GM21576 (cell line): ENCODE results near the gene PPP1R2C.

Source experiments
- ATAC-seq: cut with Tn5 transposase; IDR thresholded peaks from one replicate; pipeline ENCODE4 v1.9.1; 2021; ENCODE audit warnings: mild to moderate bottlenecking, moderate library complexity; ENCODE audit not compliant: unreplicated experiment

PPP1R2C gene

DNA sequence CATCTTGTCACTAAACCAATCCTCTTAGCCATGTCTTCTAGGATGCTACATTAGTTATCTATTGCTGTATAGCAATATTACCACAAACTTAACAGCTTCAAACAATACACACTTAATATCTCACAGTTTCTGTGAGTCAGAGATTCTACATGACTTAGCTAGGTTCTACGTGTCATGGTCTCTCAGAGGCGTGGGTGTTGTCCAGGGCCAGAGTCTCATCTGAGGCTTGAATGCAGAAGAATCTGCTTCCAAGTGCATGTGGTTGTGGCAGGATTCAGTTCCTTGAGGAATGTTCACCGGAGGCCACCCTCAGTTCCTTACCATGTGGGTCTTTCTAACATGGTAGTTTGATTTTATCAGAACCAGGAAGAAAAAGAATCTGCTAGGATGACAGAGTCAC is 26.4 kb downstream of the PPP1R2C start:
- ATAC-seq, result no peak

DNA sequence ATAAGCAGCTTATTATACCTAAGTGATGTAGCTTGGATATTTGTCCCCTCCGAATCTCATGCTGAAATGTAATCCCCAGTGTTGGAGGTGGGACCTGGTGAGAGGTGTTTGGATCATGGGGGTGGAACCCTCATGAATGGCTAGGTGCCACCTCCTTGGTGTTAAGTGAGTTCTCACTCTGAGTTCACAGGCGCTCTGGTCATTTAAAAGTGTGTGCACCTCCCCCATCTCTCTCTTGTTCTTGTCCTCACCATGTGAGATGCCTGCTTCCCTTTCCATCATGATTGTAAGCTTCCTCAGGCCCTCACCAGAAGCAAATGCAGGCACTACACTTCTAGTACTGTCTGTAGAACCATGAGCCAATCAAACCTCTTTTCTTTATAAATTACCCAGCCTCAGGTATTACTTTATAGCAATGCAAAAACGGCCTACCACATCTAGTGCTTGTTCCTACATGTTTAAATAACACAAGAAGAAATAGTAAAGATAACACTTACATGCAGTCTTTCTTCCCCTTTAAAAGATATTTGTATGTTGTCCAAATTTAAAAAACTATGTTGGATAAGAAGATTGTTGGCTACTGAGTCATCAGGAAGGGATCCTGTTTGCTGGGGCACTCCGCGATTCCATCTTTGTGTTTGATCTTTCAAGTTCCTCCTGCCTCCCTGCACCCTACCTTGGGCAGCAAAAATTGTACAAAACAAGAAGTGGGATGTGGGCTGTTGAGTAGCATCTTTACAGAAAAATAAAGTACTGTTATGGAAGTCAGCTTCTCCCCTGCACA is 29.7 kb downstream of the PPP1R2C start:
- no peak for ATAC-seq

GRCh38 chrX:42746606-42747005 is 31.4 kb downstream of the PPP1R2C start:
- no peak for ATAC-seq

DNA sequence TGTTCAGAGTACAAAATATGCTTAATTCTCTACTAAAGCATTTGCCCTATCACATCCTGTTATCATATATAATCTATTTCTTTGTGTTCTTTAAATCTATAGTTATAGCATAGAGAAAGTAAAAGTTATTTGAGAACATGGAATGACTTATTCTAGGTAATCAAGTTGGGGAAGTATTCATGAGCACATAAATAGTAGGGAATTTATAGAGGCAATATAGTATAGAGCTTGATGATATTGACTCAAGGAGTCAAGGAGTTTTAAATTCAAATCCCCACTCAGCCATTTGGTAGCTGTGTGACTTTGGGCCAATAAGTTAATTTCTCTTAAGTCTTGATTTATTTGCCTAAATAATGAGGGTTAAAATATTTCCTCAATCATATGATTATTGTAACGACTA is 37.5 kb downstream of the PPP1R2C start:
- ATAC-seq, result no peak

DNA sequence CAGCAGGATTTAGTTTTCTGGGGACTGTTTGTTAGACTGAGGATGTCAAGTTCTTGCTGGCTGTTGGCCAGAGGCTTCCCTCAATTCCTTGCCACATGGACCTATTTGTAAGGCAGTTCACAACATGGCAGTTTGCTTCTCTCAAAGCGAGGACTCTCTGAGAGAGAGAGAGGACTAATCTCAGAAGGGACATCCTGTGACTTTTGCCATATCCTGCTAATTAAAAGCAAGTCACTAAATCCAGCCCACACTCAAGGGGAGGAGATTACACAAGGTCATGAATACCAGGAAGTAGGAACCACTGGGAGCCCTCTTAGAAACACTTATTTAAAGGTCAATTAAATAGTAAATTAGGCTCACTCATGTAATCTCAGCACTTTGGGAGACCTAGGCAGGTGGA is 38.2 kb downstream of the PPP1R2C start:
- no peak for ATAC-seq

DNA sequence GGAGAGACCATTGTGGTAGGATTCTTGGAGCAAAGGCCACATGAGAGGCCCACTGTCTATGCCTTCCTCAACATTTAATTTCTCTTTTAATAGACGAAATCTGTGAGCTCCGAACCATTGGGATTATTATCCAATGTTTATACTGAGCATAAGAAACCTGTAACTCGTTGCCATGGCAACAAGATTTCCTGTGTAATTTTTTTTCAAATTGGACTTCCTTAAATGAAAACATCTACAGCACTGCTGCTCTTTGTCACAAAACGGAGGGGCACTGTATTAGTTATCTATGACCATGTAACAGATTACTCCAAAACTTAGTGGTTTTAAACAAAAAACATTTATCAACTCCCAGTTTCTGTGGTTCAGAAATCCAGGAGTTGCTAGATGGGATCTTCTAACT is 38.7 kb downstream of the PPP1R2C start:
- ATAC-seq, result no peak

DNA sequence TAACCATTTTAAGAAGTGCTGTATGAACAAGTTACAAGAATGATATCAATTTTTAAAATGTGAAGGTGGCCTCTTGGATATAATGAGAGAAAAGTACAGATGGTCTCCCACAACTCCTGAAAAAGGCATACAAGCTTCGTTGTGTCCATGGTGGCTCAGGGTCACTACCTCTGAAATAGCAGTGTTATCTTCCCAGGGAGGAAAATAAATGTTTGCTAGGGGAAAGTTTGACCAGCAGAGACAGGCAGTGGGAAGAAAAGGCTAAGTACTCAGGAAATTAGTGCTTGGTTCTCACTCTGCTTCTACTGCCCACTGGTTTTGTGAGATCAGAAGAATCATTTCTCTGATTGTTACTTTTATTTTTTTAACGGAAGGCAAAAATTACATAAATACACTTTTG is 39.4 kb downstream of the PPP1R2C start:
- ATAC-seq, result no peak

DNA sequence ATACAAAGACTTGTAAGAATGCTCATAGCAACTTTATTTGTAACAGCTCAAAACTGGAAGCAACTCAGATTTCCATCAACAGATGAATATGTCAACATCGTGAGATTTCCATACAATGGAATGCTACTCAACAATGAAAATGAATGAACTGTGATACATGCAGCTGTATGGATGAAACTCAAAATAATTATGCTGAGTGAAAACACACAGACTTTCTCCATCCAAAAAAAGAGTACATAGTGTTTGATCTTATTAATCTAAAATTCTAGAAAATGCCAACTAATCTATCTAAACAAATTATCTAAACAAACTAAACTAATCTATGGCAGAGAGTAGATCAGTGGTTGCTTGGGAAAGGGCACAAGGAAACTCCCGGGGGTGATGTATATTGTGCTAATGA is 42.7 kb downstream of the PPP1R2C start:
- no peak for ATAC-seq

GRCh38 chrX:42732506-42732905 is 45.5 kb downstream of the PPP1R2C start:
- ATAC-seq, result no peak
